Heart left ventricle (tissue), 13 donors: ENCODE data around the gene SEPTIN5.

Experiments
- POLR2A ChIP-seq, 2 donors: fragments of 450-650 bp; IDR thresholded peaks; one replicate each; pipeline ENCODE4 v1.6.1; 2017; ENCODE audit warnings: antibody characterized with exemption in 2 of 2, mild to moderate bottlenecking in 2 of 2, moderate library complexity in 2 of 2
- TF ChIP-seq, protein P1 (sequence below), 12 donors: fragments of 200-600 bp; sonication (generic) in 4 of 12; IDR thresholded peaks; one replicate each; pipeline versions ENCODE4 v1.5.0 to v1.8.0; 2018 to 2022; ENCODE audit warnings: antibody characterized with exemption in 12 of 12, mild to moderate bottlenecking in 5 of 12
- donor health status: ischemic (EF 13 %, LVEDD 7.1; RV severe dilation, severe dysfunction).
- donor health status: DM: no; HTN: yes; CAD: no.
- donor health status: DM: no; HTN: no; CAD: no.
- donor health status: ischemic (EF 25% LVEDD 6.9; RV normal size, moderate dysfunction).
- donor health status: ischemic (EF 25% LVEDD 5.7; RV mildly dilated, moderate dysfunction).
- donor health status: ischemic (EF 35%, LVEDD 5.7; RV mildly dilated, moderate dysfunction).
- donor health status: nonischemic (EF 11% LVEDD 7.7; RV severe dilation, severe dysfunction).
- donor health status: DM: yes; HTN: yes; CAD: no.
- donor health status: PGD.
- donor health status: ischemic (EF 29% LVEDD 5.4; RV normal size, mild dysfunction).
- donor health status: nonischemic (EF 23%, LVEDD 6.1; RV moderate dilation, normal function).

DNA sequence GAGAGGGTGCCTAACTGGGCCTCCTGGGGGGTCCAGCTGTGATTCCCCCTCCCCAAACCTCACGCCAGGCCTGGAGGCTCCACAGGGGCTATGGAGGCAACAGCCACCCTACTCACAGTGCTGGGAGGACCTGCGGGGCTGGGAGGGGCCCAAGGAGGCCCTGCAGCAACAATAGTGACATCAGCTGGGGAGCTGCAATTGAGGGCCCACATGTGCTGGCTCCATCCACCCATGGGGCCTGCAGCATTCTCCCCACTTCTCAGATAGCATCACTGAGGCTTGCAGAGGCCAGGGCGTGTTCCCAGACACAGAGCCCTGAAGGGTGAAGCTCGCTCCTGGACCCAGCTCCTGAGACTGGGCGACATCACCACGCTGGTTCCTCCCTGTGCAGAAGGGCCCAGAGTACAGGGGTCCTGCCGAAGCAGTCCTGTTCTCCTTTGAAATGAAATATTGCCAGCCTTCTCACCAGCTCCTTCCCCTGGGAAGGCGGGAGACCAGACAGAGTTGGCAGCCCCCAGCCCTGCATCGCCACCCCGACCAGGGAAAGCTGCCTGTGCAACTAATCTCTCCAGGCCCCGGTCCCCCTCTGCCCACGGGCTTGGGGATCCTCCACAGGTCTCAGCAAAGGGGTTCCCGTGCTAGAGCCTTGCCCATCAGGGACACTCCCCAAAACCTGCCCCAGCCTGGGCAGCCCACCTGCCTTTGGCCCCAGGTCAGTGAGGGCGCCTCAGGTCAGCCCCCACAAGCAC, 37.4 kb downstream of the SEPTIN5 start:
- TF ChIP-seq, protein P1, sequence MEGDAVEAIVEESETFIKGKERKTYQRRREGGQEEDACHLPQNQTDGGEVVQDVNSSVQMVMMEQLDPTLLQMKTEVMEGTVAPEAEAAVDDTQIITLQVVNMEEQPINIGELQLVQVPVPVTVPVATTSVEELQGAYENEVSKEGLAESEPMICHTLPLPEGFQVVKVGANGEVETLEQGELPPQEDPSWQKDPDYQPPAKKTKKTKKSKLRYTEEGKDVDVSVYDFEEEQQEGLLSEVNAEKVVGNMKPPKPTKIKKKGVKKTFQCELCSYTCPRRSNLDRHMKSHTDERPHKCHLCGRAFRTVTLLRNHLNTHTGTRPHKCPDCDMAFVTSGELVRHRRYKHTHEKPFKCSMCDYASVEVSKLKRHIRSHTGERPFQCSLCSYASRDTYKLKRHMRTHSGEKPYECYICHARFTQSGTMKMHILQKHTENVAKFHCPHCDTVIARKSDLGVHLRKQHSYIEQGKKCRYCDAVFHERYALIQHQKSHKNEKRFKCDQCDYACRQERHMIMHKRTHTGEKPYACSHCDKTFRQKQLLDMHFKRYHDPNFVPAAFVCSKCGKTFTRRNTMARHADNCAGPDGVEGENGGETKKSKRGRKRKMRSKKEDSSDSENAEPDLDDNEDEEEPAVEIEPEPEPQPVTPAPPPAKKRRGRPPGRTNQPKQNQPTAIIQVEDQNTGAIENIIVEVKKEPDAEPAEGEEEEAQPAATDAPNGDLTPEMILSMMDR (IDR thresholded peaks at IDR 0.05) = no peak
- TF ChIP-seq POLR2A (IDR thresholded peaks at IDR 0.05) = no peak
